GM12873 (cell line): Measurements from ENCODE around the gene TANC1.

Source experiments
- CTCF ChIP-seq: IDR thresholded peaks from 2 replicates; pipeline ENCODE4 v1.5.1; 2012; ENCODE audit warnings: low read depth, mild to moderate bottlenecking, moderate library complexity, low read length, control low read depth; ENCODE audit not compliant: insufficient read depth; ENCODE audit errors: missing control alignments

TANC1 gene

GRCh38 chr2:158994920-158995676 lies 26.7 kb downstream of the TANC1 start:
- no peak for TF ChIP-seq CTCF

- TF ChIP-seq CTCF: no peak
These were observed 27.2 kb downstream of the TANC1 start for GRCh38 chr2:158995677-158996049.

- TF ChIP-seq CTCF: no peak
These were observed 28.0 kb downstream of the TANC1 start for GRCh38 chr2:158996378-158996993.

GRCh38 chr2:158997037-158997790 lies 28.8 kb downstream of the TANC1 start:
- no peak for TF ChIP-seq CTCF

GRCh38 chr2:158998551-158999248 lies 30.3 kb downstream of the TANC1 start:
- no peak for TF ChIP-seq CTCF

GRCh38 chr2:158999458-158999857 lies 31.0 kb downstream of the TANC1 start:
- TF ChIP-seq CTCF: no peak

GRCh38 chr2:159000072-159000471 lies 31.6 kb downstream of the TANC1 start:
- TF ChIP-seq CTCF: no peak
